Nephron (organoid): ENCODE data around the gene MCCC2.

Experiments
- H3K27ac Mint-ChIP-seq, 3 experiments: 2 replicates each; pipeline ENCODE4 v1.8.0; 2020; ENCODE audit warnings: mixed read lengths in 3 of 3, mild to moderate bottlenecking in 2 of 3, moderate library complexity in 1 of 3
- H3K27me3 Mint-ChIP-seq: 2 replicates; pipeline ENCODE4 v1.8.0; 2021; ENCODE audit warnings: low read depth, mild to moderate bottlenecking, moderate library complexity, mixed read lengths
- H3K36me3 Mint-ChIP-seq: 2 replicates; pipeline ENCODE4 v1.8.0; 2020; ENCODE audit warnings: low read depth, mixed read lengths
- H3K4me1 Mint-ChIP-seq: 2 replicates; pipeline ENCODE4 v1.8.0; 2020; ENCODE audit warnings: mixed read lengths
- H3K4me3 Mint-ChIP-seq, 3 experiments: 2 replicates each; pipeline ENCODE4 v1.8.0; 2020; ENCODE audit warnings: mild to moderate bottlenecking in 3 of 3, mixed read lengths in 3 of 3, moderate library complexity in 2 of 3
- H3K9me3 Mint-ChIP-seq: 2 replicates; pipeline ENCODE4 v1.8.0; 2020; ENCODE audit warnings: mixed read lengths
- CTCF ChIP-seq, 3 experiments: fragments of 200-600 bp; sonication (generic); IDR thresholded peaks; one replicate each; pipeline ENCODE4 v1.5.0; 2021; ENCODE audit warnings: antibody characterized with exemption in 3 of 3; ENCODE audit not compliant: unreplicated experiment in 3 of 3

Gene MCCC2

DNA sequence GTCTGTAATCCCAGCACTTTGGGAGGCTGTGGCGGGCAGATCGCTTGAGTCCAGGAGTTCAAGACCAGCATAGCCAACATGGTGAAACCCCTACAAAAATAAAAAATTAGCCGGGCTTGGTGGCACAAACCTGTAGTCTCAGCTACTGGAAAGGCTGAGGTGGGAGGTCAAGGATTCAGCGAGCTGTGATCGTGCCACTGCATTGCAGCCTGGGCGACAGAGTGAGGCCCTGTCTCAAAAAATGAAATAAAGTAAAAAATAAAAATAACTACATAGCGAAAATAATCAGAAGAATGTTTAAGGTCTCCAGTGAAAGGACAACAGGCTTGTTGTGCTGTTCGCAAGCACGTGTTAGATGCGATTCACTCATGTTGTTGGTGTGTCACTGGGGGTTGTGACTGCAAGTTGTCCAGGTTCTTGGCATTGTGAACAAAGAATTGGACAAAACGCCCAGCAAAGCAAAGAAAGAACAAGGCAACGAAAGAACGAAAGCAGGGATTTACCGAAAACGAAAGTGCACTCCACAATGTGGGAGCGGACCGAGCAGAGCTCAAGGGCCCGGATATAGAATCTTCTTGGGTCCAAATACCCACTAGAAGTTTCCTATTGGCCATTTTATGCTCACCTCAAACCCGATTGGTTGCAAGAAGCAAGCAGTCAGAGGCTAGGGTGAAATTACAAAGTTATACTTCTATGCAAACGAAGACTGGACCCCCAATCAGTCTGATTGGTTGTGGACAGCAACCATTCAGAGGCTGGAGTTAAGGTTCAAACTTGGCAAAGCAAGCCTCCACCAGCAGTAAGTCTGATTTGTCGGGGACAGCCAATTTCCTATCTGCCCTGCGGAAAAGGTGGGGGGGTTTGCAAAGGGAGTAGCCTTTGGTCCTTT, 844 bp upstream of the MCCC2 start:
- H3K4me3 Mint-ChIP-seq: peak overlapping the region; percentile 89 to 95 (median 92)
- peaks cover 4% of the 10 kb centered on the region for H3K36me3 Mint-ChIP-seq
- H3K9me3 Mint-ChIP-seq: no peaks in the 10 kb centered on the region
- TF ChIP-seq CTCF (IDR thresholded peaks at IDR 0.05; ENCODE audit: unreplicated experiment in 3 of 3): no peak
- no peaks in the 10 kb centered on the region for H3K27me3 Mint-ChIP-seq
- peak overlapping the region; percentile 76 to 93 (median 89) for H3K27ac Mint-ChIP-seq
- H3K4me1 Mint-ChIP-seq: peaks cover 14% of the 10 kb centered on the region

DNA sequence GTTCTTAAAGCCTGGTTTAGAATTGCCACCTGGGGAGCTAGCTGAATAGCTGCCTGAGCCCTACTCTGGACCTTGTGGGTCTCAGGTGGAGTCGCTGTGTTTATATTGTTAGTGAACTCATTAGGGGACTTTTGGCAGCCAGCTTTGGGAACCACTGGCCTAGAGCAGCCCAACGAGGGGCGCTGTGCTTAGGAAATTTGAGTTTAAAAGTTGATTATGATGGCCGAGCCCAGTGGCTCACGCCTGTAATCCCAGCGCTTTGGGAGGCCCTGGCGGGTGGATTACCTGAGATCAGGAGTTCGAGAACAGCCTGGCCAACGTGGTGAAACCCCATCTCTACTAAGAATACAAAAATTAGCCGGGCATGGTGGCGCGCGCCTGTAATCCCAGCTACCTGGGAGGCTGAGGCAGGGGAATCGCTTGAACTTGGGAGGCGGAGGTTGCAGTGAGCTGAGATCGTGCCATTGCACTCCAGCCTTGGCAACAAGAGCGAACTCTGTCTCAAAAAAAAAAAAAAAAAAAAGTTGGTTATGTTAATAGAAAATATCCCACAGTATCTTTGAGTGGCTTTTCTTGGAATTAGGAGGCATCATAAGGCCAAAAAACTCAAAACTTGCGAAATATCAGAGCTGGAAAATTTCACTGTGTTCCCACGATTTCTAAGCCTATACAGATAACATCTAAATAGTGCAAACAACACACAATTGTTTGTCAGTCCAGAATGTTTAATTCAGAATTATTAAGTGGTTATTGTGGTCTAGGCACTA, 809 bp downstream of the MCCC2 start:
- peaks cover 14% of the 10 kb centered on the region for H3K4me1 Mint-ChIP-seq
- TF ChIP-seq CTCF (IDR thresholded peaks at IDR 0.05; ENCODE audit: unreplicated experiment in 3 of 3): no peak
- peaks cover 9% of the 10 kb centered on the region for H3K36me3 Mint-ChIP-seq
- no peaks in the 10 kb centered on the region for H3K27me3 Mint-ChIP-seq
- peak overlapping the region; percentile 76 to 89 (median 88) for H3K27ac Mint-ChIP-seq
- peak overlapping the region; percentile 89 to 95 (median 92) for H3K4me3 Mint-ChIP-seq
- H3K9me3 Mint-ChIP-seq: no peaks in the 10 kb centered on the region

GRCh38 chr5:71588533-71588885, 1.4 kb downstream of the MCCC2 start:
- H3K27me3 Mint-ChIP-seq: no peaks in the 10 kb centered on the region
- peak overlapping the region; percentile 67 to 92 (median 89) for H3K4me3 Mint-ChIP-seq
- H3K9me3 Mint-ChIP-seq: no peaks in the 10 kb centered on the region
- no peak overlapping the region for H3K27ac Mint-ChIP-seq
- peaks cover 9% of the 10 kb centered on the region for H3K36me3 Mint-ChIP-seq
- no peak for TF ChIP-seq CTCF (IDR thresholded peaks at IDR 0.05; ENCODE audit: unreplicated experiment in 3 of 3)
- peaks cover 14% of the 10 kb centered on the region for H3K4me1 Mint-ChIP-seq

GRCh38 chr5:71589903-71590302, 2.8 kb downstream of the MCCC2 start:
- Mint-ChIP-seq H3K4me1 (peaks cover 14% of the 10 kb centered on the region), H3K9me3 (no peaks in the 10 kb centered on the region), H3K27ac (no peak overlapping the region), H3K27me3 (no peaks in the 10 kb centered on the region), H3K4me3 (peak overlapping the region in 2 of 3 experiments; percentile 67 to 89), H3K36me3 (peaks cover 14% of the 10 kb centered on the region)
- TF ChIP-seq CTCF (IDR thresholded peaks at IDR 0.05; ENCODE audit: unreplicated experiment in 3 of 3): no peak

DNA sequence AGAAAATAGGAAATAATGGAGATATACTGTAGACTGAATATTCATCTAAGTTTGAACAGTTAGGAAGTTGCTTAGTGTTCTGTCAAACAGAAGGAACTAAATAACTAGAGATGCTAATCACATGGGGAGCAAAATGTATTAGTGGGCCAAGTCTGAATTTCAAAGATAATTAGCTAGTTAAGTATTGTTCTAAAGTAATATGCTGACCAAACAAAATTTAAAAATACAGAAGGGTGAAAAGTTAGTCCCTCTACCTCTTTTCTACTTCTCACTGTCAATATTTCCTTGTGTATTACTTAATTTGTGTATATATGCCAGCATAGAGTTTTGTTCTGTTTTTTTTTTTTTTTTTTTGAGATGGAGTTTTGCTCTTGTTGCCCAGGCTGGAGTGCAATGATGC, 4.0 kb downstream of the MCCC2 start:
- TF ChIP-seq CTCF (IDR thresholded peaks at IDR 0.05; ENCODE audit: unreplicated experiment in 3 of 3): no peak
- H3K4me1 Mint-ChIP-seq: peaks cover 14% of the 10 kb centered on the region
- H3K36me3 Mint-ChIP-seq: peaks cover 20% of the 10 kb centered on the region
- H3K27ac Mint-ChIP-seq: no peak overlapping the region
- H3K27me3 Mint-ChIP-seq: no peaks in the 10 kb centered on the region
- H3K4me3 Mint-ChIP-seq: peak overlapping the region in 2 of 3 experiments; percentile 37 to 42
- no peaks in the 10 kb centered on the region for H3K9me3 Mint-ChIP-seq
